K562 (cell line): Measurements from ENCODE around the gene FBXL13. TPM values are rescaled to one million over a fixed set of nuclear protein-coding genes. Genes with fewer than 3 reads are reported as not detected.

Source experiments
- ATAC-seq: fragments of 200-7000 bp; cut with Tn5 transposase; 3 replicates; pipeline ENCODE4 v1.9.1; 2020; ENCODE audit warnings: moderate library complexity
- BruUV-seq: library from RNA; stranded (reverse); fragments of 400-500 nt; replicated peaks from 2 replicates; lab custom pipeline; 2021; lab: Mats Ljungman, UMichigan
- CTCF ChIA-PET: fragments of 300-600 bp; formaldehyde crosslinking; extraction: SDS; loops from one replicate; lab custom pipeline; 2021; ENCODE audit warnings: low intra/inter-chr PET ratio; lab: Yijun Ruan, JAX
- POLR2A ChIA-PET: fragments of 300-600, 350-650 bp; sonication (Branson Sonifier 250); formaldehyde crosslinking; extraction: SDS; loops from one replicate; lab custom pipeline; 2021; ENCODE audit warnings: antibody characterized with exemption, inconsistent platforms; lab: Yijun Ruan, JAX
- DNase-seq, 4 experiments: peaks; one replicate each; pipeline versions ENCODE4 v3.0.0 to v3.0.0-alpha.2; 2011 to 2018; ENCODE audit warnings: low spot score in 3 of 4, mixed read lengths in 3 of 4; ENCODE audit errors: extremely low read depth in 1 of 4
- FAIRE-seq: peaks from 2 replicates; lab custom pipeline; 2011; peaks lifted over from hg19 to GRCh38; lab: Jason Lieb, UNC
- H2AFZ ChIP-seq: 2 replicates; pipeline ENCODE4 v1.6.0; 2011; ENCODE audit warnings: low read depth, low read length, control low read depth, inconsistent platforms
- H3K27ac ChIP-seq: fragments of 200-600 bp; 3 replicates; pipeline ENCODE4 v1.8.0; 2011; ENCODE audit warnings: low read depth, mild to moderate bottlenecking, control low read depth, inconsistent platforms, low read length, moderate library complexity, mixed read lengths; ENCODE audit errors: extremely low read depth
- H3K27me3 ChIP-seq, 2 experiments: fragments of 300-600 bp in 1 of 2; 2 replicates in 1 of 2; 3 replicates in 1 of 2; pipeline versions ENCODE4 v1.6.0 to v1.8.0; 2011; ENCODE audit warnings: inconsistent platforms in 2 of 2, low read length in 2 of 2, mild to moderate bottlenecking in 1 of 2, mixed read lengths in 1 of 2, moderate library complexity in 1 of 2; ENCODE audit not compliant: control insufficient read depth in 2 of 2, insufficient read depth in 2 of 2
- H3K36me3 ChIP-seq: fragments of 300-600 bp; 3 replicates; pipeline ENCODE4 v1.8.0; 2011; ENCODE audit warnings: mild to moderate bottlenecking, low read length, inconsistent platforms; ENCODE audit not compliant: control insufficient read depth, insufficient read depth
- H3K4me1 ChIP-seq, 2 experiments: fragments of 200-600 bp in 1 of 2; replicated peaks in 1 of 2; 2 replicates in 1 of 2; 3 replicates in 1 of 2; pipeline versions ENCODE4 v1.5.1 to v1.8.0; 2011; ENCODE audit warnings: inconsistent platforms in 2 of 2, low read length in 2 of 2, mild to moderate bottlenecking in 1 of 2, mixed read lengths in 1 of 2, moderate library complexity in 1 of 2; ENCODE audit not compliant: control insufficient read depth in 2 of 2, insufficient read depth in 2 of 2
- H3K4me2 ChIP-seq: 2 replicates; pipeline ENCODE4 v1.6.1; 2011; ENCODE audit warnings: low read length, control low read depth, inconsistent platforms, mixed read lengths; ENCODE audit not compliant: insufficient read depth
- H3K4me3 ChIP-seq: fragments of 200-600 bp; sonication (generic), shearing (Covaris generic); 2 replicates; pipeline ENCODE4 v1.5.1; 2016; ENCODE audit warnings: control low read depth, inconsistent platforms
- H3K79me2 ChIP-seq: fragments of 200-600 bp; 3 replicates; pipeline ENCODE4 v1.8.0; 2011; ENCODE audit warnings: low read length, inconsistent platforms; ENCODE audit not compliant: control insufficient read depth, insufficient read depth
- H3K9ac ChIP-seq, 2 experiments: 2 replicates each; pipeline versions ENCODE4 v1.6.0 to v1.6.1; 2011; ENCODE audit warnings: low read depth in 2 of 2, low read length in 2 of 2, control low read depth in 1 of 2, inconsistent platforms in 1 of 2, mild to moderate bottlenecking in 1 of 2, mixed read lengths in 1 of 2; ENCODE audit not compliant: insufficient read depth in 1 of 2
- H3K9me1 ChIP-seq: one replicate; pipeline ENCODE4 v1.6.0; 2011; ENCODE audit warnings: inconsistent platforms, mild to moderate bottlenecking, low read length, moderate library complexity; ENCODE audit not compliant: control insufficient read depth, insufficient read depth
- H3K9me3 ChIP-seq: replicated peaks from 2 replicates; pipeline ENCODE4 v1.5.1; 2011; ENCODE audit warnings: low read depth, low read length, inconsistent platforms; ENCODE audit not compliant: control insufficient read depth, insufficient read depth
- H4K20me1 ChIP-seq: replicated peaks from 2 replicates; pipeline ENCODE4 v1.6.1; 2011; ENCODE audit warnings: low read length, inconsistent platforms, mixed read lengths; ENCODE audit not compliant: control insufficient read depth, insufficient read depth
- ASH1L ChIP-seq: fragments of 450-650 bp; IDR thresholded peaks from 2 replicates; pipeline ENCODE4 v1.6.1; 2018; ENCODE audit warnings: borderline replicate concordance, mild to moderate bottlenecking, low read depth; ENCODE audit not compliant: partially characterized antibody
- FOXJ2 ChIP-seq: fragments of 200-800 bp; sonication (Bioruptor generic); IDR thresholded peaks from 2 replicates; pipeline ENCODE4 v1.6.1; 2016; ENCODE audit warnings: missing genetic modification characterization, missing compliant biosample characterization
- GTF2A2 ChIP-seq: IDR thresholded peaks from 2 replicates; pipeline ENCODE4 v1.6.1; 2016; ENCODE audit warnings: mild to moderate bottlenecking, missing genetic modification characterization, missing compliant biosample characterization
- IFI16 ChIP-seq: fragments of 250-450 bp; sonication (Bioruptor Pico); IDR thresholded peaks from 2 replicates; pipeline ENCODE4 v2.1.2; 2022; ENCODE audit warnings: mild to moderate bottlenecking, inconsistent platforms
- MAFG ChIP-seq: fragments of 450-650 bp; conservative IDR thresholded peaks from 2 replicates; pipeline ENCODE4 v1.6.1; 2016; ENCODE audit warnings: missing genetic modification characterization, missing compliant biosample characterization
- MED1 ChIP-seq: sonication (generic); formaldehyde crosslinking; IDR thresholded peaks from 2 replicates; pipeline ENCODE4 v1.8.1; 2023; ENCODE audit warnings: missing genetic modification reagents, borderline replicate concordance
- NCOR1 ChIP-seq: fragments of 450-650 bp; IDR thresholded peaks from 2 replicates; pipeline ENCODE4 v1.6.1; 2016; ENCODE audit warnings: mild to moderate bottlenecking, moderate library complexity
- PHB ChIP-seq: fragments of 250-450 bp; sonication (Bioruptor Pico); IDR thresholded peaks from 2 replicates; pipeline ENCODE4 v1.5.0; 2021
- PRMT5 ChIP-seq: sonication (generic); formaldehyde crosslinking; IDR thresholded peaks from 2 replicates; pipeline ENCODE4 v1.5.0; 2020; ENCODE audit warnings: missing genetic modification reagents
- RFX7 ChIP-seq: fragments of 250-450 bp; sonication (Bioruptor Pico); IDR thresholded peaks from 2 replicates; pipeline ENCODE4 v1.5.1; 2021; ENCODE audit warnings: mild to moderate bottlenecking
- SMARCA5 ChIP-seq: fragments of 450-650 bp; IDR thresholded peaks from 2 replicates; pipeline ENCODE4 v1.6.1; 2016
- TAF15 ChIP-seq: fragments of 200-400 bp; formaldehyde crosslinking; IDR thresholded peaks from 2 replicates; pipeline ENCODE4 v1.6.1; 2017; ENCODE audit warnings: mild to moderate bottlenecking, low read depth, low read length, moderate library complexity
- TAF7 ChIP-seq: fragments of 450-650 bp; IDR thresholded peaks from 2 replicates; pipeline ENCODE4 v1.6.1; 2016; ENCODE audit warnings: missing genetic modification characterization, missing compliant biosample characterization
- TEAD2 ChIP-seq: fragments of 450-650 bp; IDR thresholded peaks from 2 replicates; pipeline ENCODE4 v1.6.1; 2016; ENCODE audit warnings: missing genetic modification characterization, control low read depth, missing compliant biosample characterization
- TRIM28 ChIP-seq: fragments of 450-650 bp; IDR thresholded peaks from 2 replicates; pipeline ENCODE4 v1.6.1; 2017
- ZNF143 ChIP-seq: sonication (generic); formaldehyde crosslinking; IDR thresholded peaks from 2 replicates; pipeline ENCODE4 v1.9.0; 2022; ENCODE audit warnings: mild to moderate bottlenecking, missing genetic modification reagents
- ZNF561 ChIP-seq: fragments of 450-650 bp; formaldehyde crosslinking; conservative IDR thresholded peaks from 2 replicates; pipeline ENCODE4 v1.4.0; 2020; ENCODE audit warnings: mild to moderate bottlenecking, moderate library complexity
- ZNF586 ChIP-seq: fragments of 450-650 bp; formaldehyde crosslinking; conservative IDR thresholded peaks from 2 replicates; pipeline ENCODE4 v1.4.0; 2020; ENCODE audit warnings: mild to moderate bottlenecking, moderate library complexity
- ZNF717 ChIP-seq: fragments of 250-450 bp; sonication (Bioruptor Pico); IDR thresholded peaks from 2 replicates; pipeline ENCODE4 v1.5.0; 2021
- WGBS: fragments of 100-300 bp; shearing (Covaris generic); methylation state at CpG from one replicate; pipeline ENCODE4 v1.1.6; 2016; ENCODE audit warnings: low coverage, mixed read lengths; ENCODE audit not compliant: insufficient coverage; ENCODE audit errors: missing lambda C conversion rate; 5-methylcytosine and 5-hydroxymethylcytosine counted together
- in situ Hi-C: fragments of 300-500 bp; cut with MboI; formaldehyde crosslinking; loops from 4 replicates; pipeline ENCODE4 v1.15.0; 2018; ENCODE audit warnings: inconsistent platforms, mixed read lengths
- intact Hi-C: fragments of 100-400 bp; cut with micrococcal nuclease; formaldehyde crosslinking; loops from 2 replicates; pipeline ENCODE4 v1.14.2; 2022
- polyA plus RNA-seq, 8 experiments: library from polyadenylated mRNA; depleted of rRNA in 4 of 8; stranded (reverse) in 5 of 8; unstranded in 3 of 8; fragments of >200 nt; fragmentation: Nextera tagmentation in 2 of 8; fragmentation: Illumina TruSeq in 1 of 8; extraction: Ambion mirVana in 2 of 8; extraction: Trizol in 1 of 8; gene quantifications; 2 replicates each; pipeline versions ENCODE4 v1.2.1 to v1.2.3, GENCODE V29; 2011 to 2014; ENCODE audit warnings: inconsistent platforms in 1 of 8, missing spikeins in 1 of 8
- total RNA-seq, 7 experiments: library from RNA; depleted of rRNA in 6 of 7; stranded (reverse); fragments of >200 nt in 6 of 7; fragmentation: Illumina TruSeq in 2 of 7; extraction: Trizol in 2 of 7; gene quantifications; 2 replicates each; pipeline versions ENCODE4 v1.2.1 to v1.2.3, GENCODE V29; 2011 to 2021; ENCODE audit warnings: low replicate concordance in 1 of 7
- TF ChIP-seq, protein P1 (sequence below): fragments of 450-650 bp; IDR thresholded peaks from 2 replicates; pipeline ENCODE4 v1.6.1; 2017; ENCODE audit warnings: mild to moderate bottlenecking, moderate library complexity

Gene FBXL13
- total and polyA plus RNA-seq, 9 of the 15 experiments (the other 6 are each of a cell fraction or from before 2014, with no cell fraction given), result 16.3 to 55.0 (median 25.4) TPM

DNA sequence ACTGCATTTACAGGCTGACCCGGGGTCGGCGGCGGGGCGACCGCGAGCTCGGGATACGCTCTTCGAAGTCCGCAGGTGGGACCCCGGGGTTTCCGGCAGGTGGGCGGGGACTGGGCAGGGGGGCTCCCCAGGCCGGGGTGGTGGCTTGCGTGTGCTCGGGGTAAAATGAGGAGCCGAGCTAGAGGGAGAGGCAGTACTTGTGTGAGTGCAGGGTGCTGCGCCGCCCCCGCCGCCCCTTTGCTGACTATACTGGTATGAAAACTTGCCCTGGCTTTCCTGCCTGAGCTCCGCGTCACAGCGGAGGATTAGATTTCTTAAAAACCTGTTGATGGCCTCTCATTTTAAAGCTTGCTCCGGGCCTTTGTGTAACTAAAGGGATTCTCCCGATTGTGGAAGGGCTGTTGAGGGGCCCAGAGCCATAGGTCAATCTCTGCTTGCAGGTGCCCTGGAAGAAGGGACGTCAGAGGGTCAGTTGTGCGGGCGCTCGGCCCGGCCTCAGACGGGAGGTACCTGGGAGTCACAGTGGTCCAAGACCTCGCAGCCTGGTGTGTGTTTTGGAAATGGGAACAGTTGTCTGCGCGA is 832 bp upstream of the FBXL13 start (continued):
- no peak for TF ChIP-seq MAFG (tag)
- no peak for TF ChIP-seq FOXJ2 (tag)
- no peak for TF ChIP-seq ZNF717 (CRISPR knock-in tag)
- TF ChIP-seq PRMT5 (CRISPR knock-in tag), result no peak
- no peak for TF ChIP-seq TEAD2 (tag)
- TF ChIP-seq, protein P1, sequence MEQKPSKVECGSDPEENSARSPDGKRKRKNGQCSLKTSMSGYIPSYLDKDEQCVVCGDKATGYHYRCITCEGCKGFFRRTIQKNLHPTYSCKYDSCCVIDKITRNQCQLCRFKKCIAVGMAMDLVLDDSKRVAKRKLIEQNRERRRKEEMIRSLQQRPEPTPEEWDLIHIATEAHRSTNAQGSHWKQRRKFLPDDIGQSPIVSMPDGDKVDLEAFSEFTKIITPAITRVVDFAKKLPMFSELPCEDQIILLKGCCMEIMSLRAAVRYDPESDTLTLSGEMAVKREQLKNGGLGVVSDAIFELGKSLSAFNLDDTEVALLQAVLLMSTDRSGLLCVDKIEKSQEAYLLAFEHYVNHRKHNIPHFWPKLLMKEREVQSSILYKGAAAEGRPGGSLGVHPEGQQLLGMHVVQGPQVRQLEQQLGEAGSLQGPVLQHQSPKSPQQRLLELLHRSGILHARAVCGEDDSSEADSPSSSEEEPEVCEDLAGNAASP, result no peak

DNA sequence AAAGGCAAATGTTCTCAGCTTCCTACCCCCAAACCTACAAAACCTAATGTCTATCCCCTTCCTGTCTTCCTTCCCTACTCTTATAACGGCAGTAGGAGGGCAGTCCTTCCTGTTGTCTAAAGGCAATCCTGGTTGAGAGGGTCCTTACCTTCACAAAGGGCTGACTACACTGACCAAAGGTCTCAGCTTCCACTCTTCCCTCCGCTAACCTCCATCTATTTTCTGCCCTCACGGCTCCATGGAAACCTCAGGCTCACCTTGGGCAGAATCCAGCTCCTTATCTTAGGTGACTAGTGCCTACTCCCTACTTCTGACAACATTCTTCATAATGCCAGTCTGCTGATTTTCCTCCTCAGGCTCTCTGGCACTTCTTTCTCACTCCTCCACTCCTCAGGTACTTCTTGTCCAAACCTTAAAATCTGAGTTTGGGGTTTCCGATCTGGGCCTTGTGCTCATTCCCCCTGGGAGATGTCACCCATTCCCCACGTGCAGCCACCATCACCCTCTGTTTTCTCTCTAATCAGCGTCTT is 542 bp downstream of the FBXL13 start:
- WGBS, result 10% methylated on average over 6 of the region's 6 CpGs
- intact Hi-C loops (no loop called here), in situ Hi-C loops (loop anchor here (25.0 kb wide), 1 partner anchor 587 kb away; the partner anchor contains the start of gene POLR2J)
- Histone ChIP-seq H3K4me2 (peak overlapping the region; percentile 99), H3K9ac (peak overlapping the region; percentile 86 to 99), H3K27ac (peak overlapping the region; percentile 82), H3K27me3 (no peaks in the 10 kb centered on the region), H3K79me2 (peaks cover 37% of the 10 kb centered on the region), H3K9me3 (no peaks in the 10 kb centered on the region), H3K4me1 (peaks cover 6 to 8% of the 10 kb centered on the region in 2 experiments; a peak in 4 of 5 replicates), H4K20me1 (no peaks in the 10 kb centered on the region), H2AFZ (peak overlapping the region; percentile 100), H3K9me1 (no peaks in the 10 kb centered on the region), H3K36me3 (peaks cover 14% of the 10 kb centered on the region; the same call in 2 of the 3 replicates), H3K4me3 (peak overlapping the region; percentile 83)
- ATAC-seq (no peak), FAIRE-seq (no peak), DNase-seq (no peak)
- ChIA-PET POLR2A (interaction anchor here (0.5 to 2.5 kb wide), 6 partner anchors 8 to 17 kb away, joined by 3 to 11 read pairs (median 4); no protein-coding TSS in a partner anchor), CTCF (no interaction called here)
- BruUV-seq, result TSS peak; percentile 77
- no peak for TF ChIP-seq TRIM28
- TF ChIP-seq ASH1L, result no peak
- no peak for TF ChIP-seq TAF15
- TF ChIP-seq ZNF143 (CRISPR knock-in tag), result no peak
- TF ChIP-seq MED1 (CRISPR knock-in tag), result no peak
- 0 out of 2 replicates have a peak, but pooled peaks have one; percentile 8 for TF ChIP-seq SMARCA5
- TF ChIP-seq ZNF586 (CRISPR knock-in tag), result no peak
- TF ChIP-seq NCOR1, result no peak
- no peak for TF ChIP-seq IFI16 (CRISPR knock-in tag)
- 0 out of 2 replicates have a peak, but pooled peaks have one; percentile 69 for TF ChIP-seq RFX7 (CRISPR knock-in tag)
- no peak for TF ChIP-seq TAF7 (tag)
- TF ChIP-seq GTF2A2, result no peak
- no peak for TF ChIP-seq PHB (CRISPR knock-in tag)
- TF ChIP-seq ZNF561 (CRISPR knock-in tag), result no peak
